Measurements from ENCODE around the gene GHSR. TPM values are rescaled to one million over a fixed set of nuclear protein-coding genes. Genes with fewer than 3 reads are reported as not detected.

GHSR gene, protein sequence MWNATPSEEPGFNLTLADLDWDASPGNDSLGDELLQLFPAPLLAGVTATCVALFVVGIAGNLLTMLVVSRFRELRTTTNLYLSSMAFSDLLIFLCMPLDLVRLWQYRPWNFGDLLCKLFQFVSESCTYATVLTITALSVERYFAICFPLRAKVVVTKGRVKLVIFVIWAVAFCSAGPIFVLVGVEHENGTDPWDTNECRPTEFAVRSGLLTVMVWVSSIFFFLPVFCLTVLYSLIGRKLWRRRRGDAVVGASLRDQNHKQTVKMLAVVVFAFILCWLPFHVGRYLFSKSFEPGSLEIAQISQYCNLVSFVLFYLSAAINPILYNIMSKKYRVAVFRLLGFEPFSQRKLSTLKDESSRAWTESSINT
- not detected in 5 replicates for total RNA-seq (2022; extraction: Qiagen RNA extraction; ENCODE audit: low read depth)

GRCh38 chr3:172447611-172448579 is at the start of gene GHSR:
Gene GHSR, minus strand, starts transcription at chr3:172448456. Its CDS starts 43 bp downstream, at chr3:172448413.

Other genes with a start within 250 kb of the GHSR start
- gene TNFSF10, start 75.0 kb upstream of the GHSR start, total RNA-seq (2022; extraction: Qiagen RNA extraction; ENCODE audit: low read depth): 0.21 to 0.34 TPM (median 0.21 TPM) in 3 of 5 replicates, not detected in the others